Iris pigment epithelial cell (primary cell): ENCODE measurements around the gene KDM3A.

Experiments used
- DNase-seq: peaks from one replicate; pipeline ENCODE4 v3.0.0-alpha.2; 2011; ENCODE audit warnings: low read depth

The KDM3A gene

GRCh38 chr2:86430368-86430767 is 10.8 kb upstream of the KDM3A start:
- no peak for DNase-seq

- no peak for DNase-seq
These were observed 8.0 kb upstream of the KDM3A start for GRCh38 chr2:86433137-86433536.

- DNase-seq, result no peak
These were observed 6.9 kb upstream of the KDM3A start for GRCh38 chr2:86434290-86434689.

- DNase-seq, result no peak
These were observed 5.6 kb upstream of the KDM3A start for GRCh38 chr2:86435531-86435930.

GRCh38 chr2:86436328-86436727 is 4.8 kb upstream of the KDM3A start:
- no peak for DNase-seq

- no peak for DNase-seq
These were observed 1.1 kb upstream of the KDM3A start for GRCh38 chr2:86439879-86440630.

- DNase-seq, result no peak
These were observed 266 bp downstream of the KDM3A start for GRCh38 chr2:86441392-86441881.

- DNase-seq, result peak; percentile 66
These were observed 891 bp downstream of the KDM3A start for GRCh38 chr2:86441882-86442641.

GRCh38 chr2:86442642-86443005 is 1.5 kb downstream of the KDM3A start:
- DNase-seq, result peak; percentile 97

- DNase-seq, result no peak
These were observed 2.6 kb downstream of the KDM3A start for GRCh38 chr2:86443631-86444350.

- no peak for DNase-seq
These were observed 4.3 kb downstream of the KDM3A start for GRCh38 chr2:86445436-86445835.

- DNase-seq, result peak; percentile 27
These were observed 4.9 kb downstream of the KDM3A start for GRCh38 chr2:86446060-86446459.

GRCh38 chr2:86453836-86454235 is 12.7 kb downstream of the KDM3A start:
- DNase-seq, result peak; percentile 89

- no peak for DNase-seq
These were observed 13.1 kb downstream of the KDM3A start for GRCh38 chr2:86454238-86454637.

- no peak for DNase-seq
These were observed 14.0 kb downstream of the KDM3A start for GRCh38 chr2:86455181-86455580.

GRCh38 chr2:86461042-86461743 is 20.0 kb downstream of the KDM3A start:
- no peak for DNase-seq

- no peak for DNase-seq
These were observed 23.5 kb downstream of the KDM3A start for GRCh38 chr2:86464652-86465051.

- no peak for DNase-seq
These were observed 25.1 kb downstream of the KDM3A start for GRCh38 chr2:86466306-86466705.

- no peak for DNase-seq
These were observed 27.2 kb downstream of the KDM3A start for GRCh38 chr2:86468162-86469033.

- no peak for DNase-seq
These were observed 29.7 kb downstream of the KDM3A start for GRCh38 chr2:86470890-86471289.

- no peak for DNase-seq
These were observed 30.5 kb downstream of the KDM3A start for GRCh38 chr2:86471637-86472036.
